Right lobe of liver (tissue), 6 donors: ENCODE results near the gene RACK1. TPM values are rescaled to one million over a fixed set of nuclear protein-coding genes. Genes with fewer than 3 reads are reported as not detected.

Experiments
- ATAC-seq, 4 donors: fragments of 200-7000 bp; cut with Tn5 transposase; one replicate each; pipeline ENCODE4 v1.9.1; 2020; ENCODE audit warnings: mild to moderate bottlenecking in 4 of 4, moderate library complexity in 4 of 4
- DNase-seq, 3 donors: peaks; one replicate each; pipeline ENCODE4 v3.0.0-alpha.2; 2020
- H3K27ac ChIP-seq, 3 donors: fragments of 200-600 bp; one replicate each; pipeline ENCODE4 v1.8.0; 2022
- H3K27me3 ChIP-seq, 2 donors: fragments of 200-600 bp; one replicate each; pipeline ENCODE4 v1.8.0; 2022
- H3K36me3 ChIP-seq, 4 donors: fragments of 200-600 bp; sonication (generic) in 1 of 4; one replicate each; pipeline versions ENCODE4 v1.5.1 to v1.8.0; 2017 to 2022; ENCODE audit warnings: control low read depth in 1 of 4
- H3K4me1 ChIP-seq, 4 donors: fragments of 200-600 bp; sonication (generic) in 1 of 4; one replicate each; pipeline versions ENCODE4 v1.5.1 to v1.8.0; 2017 to 2022; ENCODE audit warnings: control low read depth in 1 of 4
- H3K4me3 ChIP-seq, 3 donors: fragments of 200-600 bp; one replicate each; pipeline ENCODE4 v1.8.0; 2022
- H3K9me3 ChIP-seq, 4 donors: fragments of 200-600 bp; sonication (generic) in 1 of 4; one replicate each; pipeline versions ENCODE4 v1.5.1 to v1.8.0; 2017 to 2022; ENCODE audit warnings: control low read depth in 1 of 4
- CTCF ChIP-seq, 4 donors: fragments of 200-600 bp in 3 of 4; fragments of 450-650 bp in 1 of 4; IDR thresholded peaks; one replicate each; pipeline versions ENCODE4 v1.5.1 to v1.8.0; 2016 to 2022; ENCODE audit warnings: antibody characterized with exemption in 4 of 4, mild to moderate bottlenecking in 2 of 4
- POLR2A ChIP-seq: fragments of 450-650 bp; IDR thresholded peaks from one replicate; pipeline ENCODE4 v1.6.1; 2017; ENCODE audit warnings: antibody characterized with exemption, mild to moderate bottlenecking
- WGBS: methylation state at CpG from one replicate; pipeline ENCODE4 v1.1.6; 2018; ENCODE audit warnings: low coverage, low lambda C conversion rate; ENCODE audit not compliant: insufficient coverage; ENCODE audit errors: missing lambda C conversion rate; 5-methylcytosine and 5-hydroxymethylcytosine counted together
- intact Hi-C, 2 donors: fragments of 100-400 bp; cut with DNase I; formaldehyde crosslinking; loops; one replicate each; pipeline versions ENCODE4 v1.11.2 to v1.14.1; 2022
- total RNA-seq, 6 experiments: library from RNA; depleted of rRNA in 2 of 6; stranded (reverse); fragments of >200 nt in 2 of 6; fragmentation: NEBNext Ultra II Directional in 3 of 6; extraction: Animal tissue kit (Norgen Biotek cat#: 25700) in 3 of 6; gene quantifications; one replicate each; pipeline versions ENCODE4 v1.1.0 to v1.2.4, GENCODE V29; 2016 to 2023
- donor health status: DM: no; HTN: yes; CAD: no.
- donor health status: DM: no; HTN: no; CAD: no.
- donor health status: DM: no; HTN: no; CAD: no.
- donor health status: DM: no; HTN: yes; CAD: no.
- donor health status: DM: no; HTN: yes; CAD: no.

Gene RACK1
- total RNA-seq, 6 experiments from 2014 or later = 470 to 1,156 (median 552) TPM

GRCh38 chr5:181199881-181200638, 43.6 kb downstream of the RACK1 start:
- intact Hi-C loops = no loop called here
- ATAC-seq (no peak), DNase-seq (no peak)
- Histone ChIP-seq H3K36me3 (no peaks in the 10 kb centered on the region), H3K4me1 (peaks cover 0 to 19% (median 2%) of the 10 kb centered on the region in 4 donors), H3K27me3 (no peaks in the 10 kb centered on the region), H3K27ac (no peak overlapping the region), H3K9me3 (no peaks in the 10 kb centered on the region), H3K4me3 (no peak overlapping the region)
- WGBS = 74% methylated on average over 5 of the region's 12 CpGs
- TF ChIP-seq POLR2A = no peak
- TF ChIP-seq CTCF (IDR thresholded peaks at IDR 0.05) = no peak

GRCh38 chr5:181198905-181199519, 44.7 kb downstream of the RACK1 start:
- H3K27me3 ChIP-seq = no peaks in the 10 kb centered on the region
- no peak overlapping the region for H3K4me3 ChIP-seq
- ATAC-seq (no peak), DNase-seq (no peak)
- TF ChIP-seq POLR2A = no peak
- TF ChIP-seq CTCF (IDR thresholded peaks at IDR 0.05) = no peak
- intact Hi-C loops = no loop called here
- WGBS = 56% methylated on average over 7 of the region's 9 CpGs
- H3K27ac ChIP-seq = no peak overlapping the region
- H3K36me3 ChIP-seq = no peaks in the 10 kb centered on the region
- no peaks in the 10 kb centered on the region for H3K9me3 ChIP-seq
- peaks cover 0 to 16% (median 0%) of the 10 kb centered on the region in 4 donors for H3K4me1 ChIP-seq

- 70% methylated on average over 2 of the region's 12 CpGs for WGBS
- ATAC-seq = no peak
- intact Hi-C loops = no loop called here
Observed at GRCh38 chr5:181198106-181198685, 45.5 kb downstream of the RACK1 start.

More at GRCh38 chr5:181198106-181198685, 45.5 kb downstream of the RACK1 start:
- no peaks in the 10 kb centered on the region for H3K27me3 ChIP-seq
- H3K4me3 ChIP-seq = no peak overlapping the region
- no peak for TF ChIP-seq POLR2A
- TF ChIP-seq CTCF (IDR thresholded peaks at IDR 0.05) = no peak
- peaks cover 0 to 19% (median 0%) of the 10 kb centered on the region in 4 donors for H3K4me1 ChIP-seq
- DNase-seq = no peak
- H3K36me3 ChIP-seq = no peaks in the 10 kb centered on the region
- no peak overlapping the region for H3K27ac ChIP-seq
- H3K9me3 ChIP-seq = no peaks in the 10 kb centered on the region
